GM10266 (cell line): Measurements from ENCODE around the gene DENND2C.

Experiments used
- DNase-seq: peaks from one replicate; pipeline ENCODE4 v3.0.0; 2012; ENCODE audit errors: extremely low spot score
- CTCF ChIP-seq: IDR thresholded peaks from 2 replicates; pipeline ENCODE4 v1.5.1; 2012; ENCODE audit warnings: mild to moderate bottlenecking, low read depth; ENCODE audit not compliant: control insufficient read depth, insufficient read depth; ENCODE audit errors: missing control alignments

The DENND2C gene

GRCh38 chr1:114549137-114549536 is 120.7 kb downstream of the DENND2C start:
- TF ChIP-seq CTCF = no peak
- DNase-seq = no peak

- no peak for DNase-seq
- TF ChIP-seq CTCF = no peak
Measured at GRCh38 chr1:114547076-114547475, 122.8 kb downstream of the DENND2C start.

GRCh38 chr1:114545796-114546195 is 124.1 kb downstream of the DENND2C start:
- no peak for TF ChIP-seq CTCF
- DNase-seq = no peak

- TF ChIP-seq CTCF = no peak
- no peak for DNase-seq
Measured at GRCh38 chr1:114545315-114545714, 124.5 kb downstream of the DENND2C start.

- no peak for DNase-seq
- no peak for TF ChIP-seq CTCF
Measured at GRCh38 chr1:114540821-114541220, 129.0 kb downstream of the DENND2C start.

GRCh38 chr1:114540272-114540671 is 129.6 kb downstream of the DENND2C start:
- TF ChIP-seq CTCF = no peak
- DNase-seq = no peak

GRCh38 chr1:114536043-114536442 is 133.8 kb downstream of the DENND2C start:
- no peak for TF ChIP-seq CTCF
- no peak for DNase-seq
